Activated CD8-positive, alpha-beta memory T cell treated with anti-CD3 and anti-CD28 coated beads for 4 hours (primary cell): ENCODE results near the gene TRIM63.

ENCODE experiments used
- DNase-seq, 2 donors: peaks; one replicate each; pipeline ENCODE4 v3.0.0-alpha.2; 2020; ENCODE audit warnings: low read depth in 2 of 2

Gene TRIM63

DNA sequence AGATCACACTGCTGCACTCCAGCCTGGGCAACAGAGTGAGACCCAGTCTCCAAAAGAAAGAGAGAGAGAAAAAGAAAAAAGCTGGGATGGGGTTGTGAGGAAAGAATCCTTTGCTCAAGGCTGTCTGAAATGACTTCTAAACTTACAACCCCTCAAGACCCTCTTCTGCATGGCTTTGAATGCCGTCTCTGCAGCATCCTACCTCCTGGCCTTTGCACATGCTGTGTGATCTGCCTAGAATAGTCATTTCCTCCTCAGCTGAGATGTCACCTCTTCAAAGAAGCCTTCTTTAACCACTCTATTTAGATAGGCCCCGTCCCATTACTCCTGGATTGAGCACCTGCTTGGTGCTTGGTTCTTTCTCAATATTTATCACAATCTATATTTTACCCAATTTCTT, 17.4 kb upstream of the TRIM63 start:
- DNase-seq: no peak

DNA sequence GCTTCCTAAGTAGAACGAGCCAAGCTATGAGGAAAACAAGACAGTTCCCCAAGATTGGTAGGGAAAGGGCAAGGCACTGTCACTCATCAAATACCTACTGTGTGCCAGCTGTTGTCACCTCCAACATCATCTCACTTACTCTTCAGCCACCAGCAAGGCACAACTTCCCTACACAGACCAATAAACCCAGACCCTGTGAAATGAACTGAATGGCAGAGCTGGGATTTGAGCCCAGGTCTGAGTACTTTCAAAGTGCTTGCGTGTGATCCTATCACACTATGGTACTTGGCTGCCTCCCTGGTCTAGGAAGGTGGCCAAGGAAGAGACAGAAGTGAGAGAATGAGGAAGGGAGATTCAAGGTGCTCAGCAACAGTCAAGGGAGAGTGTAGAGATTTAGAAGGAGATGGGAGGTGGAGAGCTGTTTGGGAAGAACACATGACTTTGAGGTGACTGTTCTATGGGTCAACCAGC, 16.7 kb upstream of the TRIM63 start:
- no peak for DNase-seq

DNA sequence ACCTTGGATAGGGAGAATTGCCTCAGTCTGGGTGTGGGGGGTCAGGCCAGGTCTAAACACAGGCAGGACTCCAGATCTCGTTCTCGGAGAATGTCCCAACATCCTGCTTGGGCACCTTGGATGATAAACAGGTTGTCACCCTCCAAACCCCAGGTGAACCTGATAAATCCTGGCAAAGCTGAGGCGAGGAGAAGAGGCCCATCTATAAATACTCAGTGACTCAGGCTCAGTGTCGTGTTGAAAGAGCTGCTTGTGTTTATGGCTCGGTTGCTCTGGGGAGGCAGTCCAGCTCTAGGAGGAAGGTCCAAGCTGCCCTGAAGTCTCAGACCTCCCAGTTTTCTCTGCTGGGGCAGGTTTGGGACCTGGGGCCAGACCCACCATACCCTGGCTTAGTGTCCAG, 15.8 kb upstream of the TRIM63 start:
- no peak for DNase-seq

GRCh38 chr1:26082020-26082350, 14.6 kb upstream of the TRIM63 start:
- DNase-seq: no peak

GRCh38 chr1:26081267-26082019, 14.0 kb upstream of the TRIM63 start:
- DNase-seq: no peak

DNA sequence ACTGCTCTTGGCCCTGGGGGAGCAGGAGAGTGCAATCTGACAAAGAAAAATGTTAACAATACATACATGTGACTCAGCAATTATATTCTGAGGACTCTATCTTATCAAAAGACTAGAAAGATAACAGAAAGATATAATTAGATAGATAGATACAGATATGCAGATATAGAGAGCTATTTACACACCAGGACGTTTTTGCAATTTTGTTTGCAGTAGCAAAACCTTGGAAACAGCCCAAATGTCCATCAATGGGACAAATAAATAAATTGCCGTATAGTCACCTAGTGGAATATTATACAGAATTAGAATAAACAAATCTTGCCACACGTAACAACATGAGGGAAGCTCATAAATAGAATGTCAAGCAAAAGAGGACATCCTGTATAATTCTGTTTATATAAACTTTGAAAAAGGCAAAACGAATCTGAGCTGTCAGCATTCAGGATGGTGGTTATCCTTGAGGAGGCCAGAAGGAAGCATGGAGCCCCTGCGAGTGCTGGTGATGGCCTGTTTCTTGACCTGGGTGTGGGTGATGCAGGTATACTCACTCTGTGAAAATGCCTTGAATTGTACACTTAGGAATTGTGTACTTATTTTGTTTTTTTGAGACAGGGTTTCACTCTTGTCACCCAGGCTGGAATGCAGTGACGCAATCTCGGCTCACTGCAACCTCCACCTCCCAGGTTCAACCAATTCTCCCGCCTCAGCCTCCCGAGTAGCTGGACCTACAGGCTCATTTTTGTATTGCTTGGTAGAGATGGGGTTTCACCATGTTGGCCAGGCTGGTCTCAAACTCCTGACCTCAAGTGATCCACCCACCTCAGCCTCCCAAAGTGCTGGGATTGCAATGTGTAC, 12.8 kb upstream of the TRIM63 start:
- no peak for DNase-seq

DNA sequence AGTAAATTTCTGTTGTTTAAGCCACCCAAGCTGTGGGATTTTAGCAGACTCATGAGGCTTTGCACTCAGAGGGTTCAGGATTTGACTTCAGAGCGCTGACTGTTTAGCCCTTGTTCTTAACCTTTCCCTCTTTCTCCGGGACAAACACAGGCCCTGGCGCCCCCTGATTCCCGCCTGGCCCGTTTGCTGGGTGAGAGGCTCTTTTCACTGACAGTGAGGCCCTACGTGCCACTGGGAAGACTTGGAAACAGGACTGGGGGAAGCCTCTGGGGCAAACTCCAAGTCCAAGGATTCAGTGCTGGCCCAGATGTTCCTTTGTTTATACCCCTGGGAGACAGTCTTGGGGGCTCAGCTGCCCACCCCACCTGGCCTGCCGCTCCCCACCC, 11.7 kb upstream of the TRIM63 start:
- DNase-seq: no peak

GRCh38 chr1:26078286-26079177, 11.1 kb upstream of the TRIM63 start:
- DNase-seq: no peak

DNA sequence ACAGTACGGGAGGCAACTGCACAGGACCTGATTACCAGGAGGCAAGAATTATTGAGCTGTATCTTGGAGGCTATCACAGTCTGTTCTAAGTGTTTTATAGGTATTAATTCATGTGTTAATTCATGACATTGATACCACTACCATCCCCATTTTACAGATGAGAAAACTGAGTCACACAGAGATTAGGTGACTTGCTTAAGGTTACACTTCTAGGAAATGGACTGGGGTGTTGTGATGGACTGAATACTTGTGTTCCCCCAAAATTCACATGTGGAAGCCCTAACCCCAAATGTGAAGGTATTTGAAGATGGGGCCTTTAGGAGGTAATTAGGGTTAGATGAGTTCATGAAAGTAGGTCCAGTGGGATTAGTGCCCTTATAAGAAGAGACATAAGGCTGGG, 10.1 kb upstream of the TRIM63 start:
- DNase-seq: no peak

GRCh38 chr1:26075421-26076144, 8.2 kb upstream of the TRIM63 start:
- no peak for DNase-seq

DNA sequence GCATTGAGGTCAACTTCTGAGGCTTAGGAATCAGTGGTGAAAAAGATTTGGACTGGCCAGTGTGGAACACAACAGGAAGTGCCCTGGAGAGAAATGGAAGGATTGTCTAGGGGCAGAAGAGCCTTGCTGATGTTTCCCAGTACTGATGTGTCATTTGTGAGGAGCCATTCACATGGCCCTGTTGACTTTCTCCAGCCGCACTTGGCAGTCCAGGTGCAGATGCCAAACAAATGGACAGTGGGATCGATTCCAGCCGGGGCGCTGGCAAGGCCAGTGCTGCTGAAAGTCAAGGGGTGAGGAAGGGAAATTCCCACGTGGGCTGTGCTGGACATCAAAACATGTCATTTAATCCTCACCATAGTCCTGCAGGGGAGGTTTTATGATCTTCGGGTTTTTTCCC, 4.9 kb upstream of the TRIM63 start:
- no peak for DNase-seq

DNA sequence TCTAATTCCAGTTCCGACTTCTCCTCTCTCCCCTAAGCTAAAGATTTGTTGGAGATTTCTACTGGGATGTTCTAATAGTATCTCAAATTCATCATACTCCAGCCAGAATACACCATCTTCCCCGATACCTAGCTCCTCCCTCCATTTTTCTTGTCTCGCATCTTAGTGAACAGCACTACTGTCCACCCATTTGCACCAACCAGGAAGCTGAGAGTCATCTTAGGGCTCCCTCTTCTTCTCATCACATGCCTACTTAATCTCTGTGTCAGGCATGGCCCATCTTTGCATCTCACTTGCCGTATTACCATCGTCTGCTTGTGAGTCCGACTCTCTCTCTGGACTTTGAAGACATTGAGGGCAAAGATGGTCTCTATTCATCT, 3.5 kb upstream of the TRIM63 start:
- no peak for DNase-seq

DNA sequence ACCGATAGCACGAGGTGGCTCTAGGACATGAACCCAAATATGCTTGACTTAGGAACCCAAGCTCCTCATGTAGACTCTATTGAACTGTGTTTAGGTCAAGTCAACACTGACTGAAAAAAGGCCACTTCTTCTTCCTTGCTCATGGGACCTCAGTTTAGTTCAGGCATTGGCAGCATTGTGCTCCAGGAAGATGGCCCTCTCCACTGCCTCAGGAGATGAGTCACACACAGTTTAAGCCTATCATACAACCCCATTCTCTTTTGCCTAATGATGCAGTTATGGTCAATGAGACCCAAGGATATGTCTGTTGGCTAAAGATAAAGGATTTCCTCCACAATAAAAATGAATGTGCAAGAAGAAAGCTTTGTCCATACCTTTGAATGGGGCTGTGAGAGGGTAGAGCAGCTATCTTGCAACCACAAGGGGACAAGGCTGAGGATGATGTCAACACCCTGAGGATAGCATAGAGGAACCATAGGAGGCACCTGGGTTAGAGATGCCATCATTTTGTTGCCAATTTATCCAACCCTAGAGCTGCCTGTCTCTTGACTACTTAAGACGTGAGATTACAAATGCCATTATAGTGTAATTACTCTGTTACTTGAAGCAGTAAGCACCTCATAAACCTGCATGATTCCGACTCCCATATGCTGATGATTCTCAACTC, 3.0 kb upstream of the TRIM63 start:
- no peak for DNase-seq

- no peak for DNase-seq
These were observed 2.5 kb upstream of the TRIM63 start for GRCh38 chr1:26069941-26070295.

DNA sequence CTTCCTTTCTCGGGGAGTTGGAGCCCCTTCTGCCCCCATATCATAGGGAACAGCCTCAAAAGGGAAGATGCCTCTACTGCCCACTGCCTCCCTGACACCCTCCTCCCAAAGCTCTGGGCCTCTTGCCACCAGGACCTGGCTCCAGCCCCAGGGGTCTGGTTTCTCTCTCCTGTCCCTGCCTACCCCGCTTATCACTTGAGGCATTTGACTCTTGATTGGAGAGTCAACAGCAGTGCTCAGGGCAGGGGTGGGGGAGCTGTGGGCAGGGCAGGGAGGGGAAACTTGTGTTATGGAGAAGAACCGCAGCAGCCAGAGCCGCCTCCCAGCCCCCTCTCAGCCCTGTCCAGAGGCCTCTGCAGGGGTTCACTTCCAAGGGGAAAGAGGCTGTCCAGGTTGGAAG, 573 bp downstream of the TRIM63 start:
- DNase-seq: no peak

GRCh38 chr1:26066160-26066559, 1.3 kb downstream of the TRIM63 start:
- DNase-seq: no peak

GRCh38 chr1:26064553-26064952, 2.9 kb downstream of the TRIM63 start:
- DNase-seq: no peak

GRCh38 chr1:26060832-26061574, 6.4 kb downstream of the TRIM63 start:
- no peak for DNase-seq

DNA sequence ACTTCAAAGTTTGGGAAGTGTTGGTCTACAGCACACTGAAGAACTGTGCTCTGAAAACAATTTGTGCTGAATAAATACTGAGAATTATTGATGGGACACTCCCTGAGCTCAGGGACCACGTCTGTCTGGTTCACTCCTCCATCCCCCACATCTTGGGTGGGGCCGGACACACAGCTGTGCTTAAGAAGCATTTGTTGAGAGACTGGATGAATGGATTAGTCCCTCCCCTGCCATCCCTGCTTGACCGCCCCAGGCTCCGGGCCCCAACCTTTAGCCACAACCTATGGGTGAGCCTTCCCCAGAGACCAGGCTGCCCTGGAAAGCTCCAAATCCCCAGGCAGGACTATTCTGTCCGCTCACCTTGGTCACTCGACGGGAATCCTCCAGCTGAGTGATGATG, 7.5 kb downstream of the TRIM63 start:
- no peak for DNase-seq

GRCh38 chr1:26058052-26058595, 9.3 kb downstream of the TRIM63 start:
- no peak for DNase-seq
